Islet of Langerhans (tissue), 1 donor: ENCODE results near the gene NFYC.
"Not testable (repeated sequence)": the region's sequence is repeated elsewhere in the genome, so short reads cannot be mapped to it uniquely, and the experiment has no call there.

ENCODE experiments used
- FAIRE-seq: peaks from one replicate; lab custom pipeline; 2011; peaks lifted over from hg19 to GRCh38; lab: Jason Lieb, UNC

Gene NFYC

DNA sequence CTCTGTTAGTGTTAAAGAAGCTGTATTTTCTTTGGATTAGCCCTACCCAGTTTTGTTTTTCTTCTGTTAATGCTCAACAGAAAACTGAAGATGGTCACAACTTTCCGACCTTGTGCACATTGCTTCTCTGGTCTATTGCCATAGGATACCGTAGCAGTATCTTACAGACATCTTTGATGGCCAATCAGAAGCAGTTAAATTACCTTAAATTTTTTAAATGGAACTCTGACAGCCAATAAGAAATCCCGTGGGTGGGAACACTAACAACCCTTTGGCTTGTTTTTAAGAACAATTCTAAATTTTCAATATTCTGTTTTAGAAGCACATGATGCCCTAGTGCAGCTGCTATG, 17.2 kb downstream of the NFYC start:
- no peak for FAIRE-seq

DNA sequence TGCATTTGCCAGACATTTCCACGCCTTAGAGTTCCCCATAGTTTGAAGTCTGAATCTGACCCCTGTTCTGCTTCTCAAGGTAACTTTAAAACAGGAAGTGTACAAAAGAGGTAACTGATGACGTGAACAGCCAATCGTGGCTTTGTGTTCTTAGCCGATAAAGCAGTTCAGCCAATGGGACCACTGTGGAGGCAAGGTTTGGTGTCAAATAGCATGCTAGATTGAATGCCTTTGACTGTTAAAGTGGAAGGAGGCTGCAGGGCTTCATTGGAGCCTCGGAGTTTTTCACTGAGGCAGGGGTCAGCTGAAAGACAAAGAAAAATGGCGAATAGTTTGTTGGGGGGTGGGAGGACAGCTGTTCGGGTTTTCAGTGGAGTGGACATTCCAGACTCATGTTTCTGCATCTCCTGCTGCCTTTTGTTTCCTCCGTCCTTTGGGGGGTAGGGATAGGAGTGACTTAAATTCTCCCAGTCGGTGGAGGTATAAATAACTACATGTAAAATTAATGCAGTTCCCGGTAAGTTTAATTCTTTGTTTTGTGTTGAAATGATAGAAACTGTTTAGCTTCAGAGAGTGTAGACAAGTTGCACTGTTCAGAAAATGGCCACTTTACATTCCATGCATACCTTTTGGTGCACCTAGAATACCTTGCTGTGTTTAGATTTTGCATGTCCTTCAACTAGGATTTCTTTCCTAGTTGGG, 17.7 kb downstream of the NFYC start:
- FAIRE-seq = peak; percentile 93

DNA sequence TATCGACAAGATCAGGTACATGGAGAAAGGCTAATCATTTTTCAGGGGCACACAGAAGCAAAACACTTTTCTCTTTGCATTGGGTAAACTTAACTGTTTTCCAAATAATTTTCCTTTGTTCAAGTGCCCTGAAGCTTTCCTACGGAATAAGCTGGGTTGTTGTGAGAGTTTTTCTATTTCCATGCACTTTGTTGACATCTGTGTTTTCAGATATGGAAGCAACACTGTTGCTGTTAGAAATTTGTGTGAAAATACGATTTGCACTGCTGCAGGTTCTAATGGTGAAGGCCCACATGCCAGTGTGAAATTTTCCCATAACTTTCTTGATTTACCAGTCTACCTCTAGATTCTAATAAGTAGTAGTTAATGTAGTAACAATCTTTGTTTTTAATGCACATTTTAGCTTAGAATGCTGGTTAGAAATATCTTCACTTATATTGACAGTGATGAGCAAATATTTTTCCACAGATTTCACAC, 18.3 kb downstream of the NFYC start:
- FAIRE-seq = no peak

DNA sequence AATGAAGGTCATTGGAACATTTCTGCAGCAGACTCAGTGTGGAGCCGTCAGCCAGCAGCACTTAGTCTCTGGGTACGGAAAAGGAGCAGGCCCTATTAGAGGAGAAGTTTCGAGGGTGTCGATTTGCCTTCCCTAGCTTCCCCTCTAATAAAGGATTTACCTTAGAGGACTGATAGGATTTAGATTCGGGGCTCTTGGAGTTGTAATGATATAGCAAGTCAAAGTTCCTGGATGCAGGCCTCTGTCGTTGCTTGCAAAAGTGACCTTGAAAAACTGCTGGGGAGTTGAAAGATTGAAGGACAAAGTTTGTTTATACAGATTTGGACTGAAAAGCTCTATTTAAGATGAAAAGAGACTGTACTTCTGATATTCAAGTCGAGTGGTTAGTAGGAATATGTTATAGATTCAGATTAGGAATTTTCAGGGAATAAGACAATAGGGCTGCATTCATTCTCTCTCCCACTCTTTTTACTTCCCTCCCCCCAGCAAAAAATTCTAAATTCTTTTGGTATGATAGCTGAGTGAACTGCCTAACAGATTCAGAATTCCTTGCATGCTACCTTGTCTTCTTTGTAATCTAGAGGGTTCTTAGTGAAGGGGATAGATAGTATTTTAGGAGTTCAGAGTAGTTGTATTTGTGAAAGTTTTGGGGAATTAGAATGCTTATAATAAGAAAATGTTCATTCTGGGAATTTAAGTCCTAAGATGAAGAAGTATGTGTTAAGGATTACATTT, 19.2 kb downstream of the NFYC start:
- no peak for FAIRE-seq

DNA sequence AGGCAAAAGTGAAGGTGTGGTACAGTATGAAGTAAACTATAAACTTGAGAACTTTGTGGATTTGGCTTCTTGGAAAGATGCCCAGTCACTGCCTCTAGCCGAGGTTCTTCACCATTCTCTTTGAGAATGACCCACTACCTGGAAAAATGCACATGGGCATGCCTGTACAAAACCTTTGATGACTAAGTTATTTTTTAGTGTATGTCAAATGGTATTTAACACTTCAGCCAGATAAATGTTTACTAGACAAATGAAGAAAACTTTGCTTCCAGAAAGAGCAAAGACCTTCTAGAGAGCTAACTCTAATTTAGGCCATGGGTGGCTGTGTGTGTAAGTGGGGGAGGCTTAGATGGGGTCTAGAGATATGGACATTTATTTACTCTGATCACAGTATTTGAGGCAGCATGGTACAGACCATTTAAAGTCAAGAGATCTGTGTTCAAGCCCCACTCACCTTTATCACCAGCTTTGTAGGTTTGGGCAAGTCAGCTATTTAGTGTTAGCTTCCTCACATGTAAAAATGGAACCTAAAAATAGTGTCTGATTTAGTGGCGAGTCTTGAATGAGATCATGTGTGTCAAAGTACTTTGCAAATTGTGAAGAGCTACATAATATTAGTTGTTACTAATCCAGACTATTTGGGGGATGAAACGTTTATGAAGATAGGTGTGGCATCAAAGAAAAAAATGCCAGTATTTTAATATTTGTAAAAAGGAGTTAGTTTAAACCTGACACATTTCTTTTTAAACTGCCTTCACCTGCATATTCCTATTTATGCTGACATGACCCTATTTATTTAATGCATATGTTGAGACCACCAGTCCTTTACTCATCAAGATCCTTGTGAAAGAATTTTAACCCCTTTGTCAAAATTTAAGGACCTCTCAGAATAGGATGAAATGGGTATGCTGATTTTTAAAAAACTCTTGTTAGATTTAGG, 20.2 kb downstream of the NFYC start:
- FAIRE-seq = no peak

DNA sequence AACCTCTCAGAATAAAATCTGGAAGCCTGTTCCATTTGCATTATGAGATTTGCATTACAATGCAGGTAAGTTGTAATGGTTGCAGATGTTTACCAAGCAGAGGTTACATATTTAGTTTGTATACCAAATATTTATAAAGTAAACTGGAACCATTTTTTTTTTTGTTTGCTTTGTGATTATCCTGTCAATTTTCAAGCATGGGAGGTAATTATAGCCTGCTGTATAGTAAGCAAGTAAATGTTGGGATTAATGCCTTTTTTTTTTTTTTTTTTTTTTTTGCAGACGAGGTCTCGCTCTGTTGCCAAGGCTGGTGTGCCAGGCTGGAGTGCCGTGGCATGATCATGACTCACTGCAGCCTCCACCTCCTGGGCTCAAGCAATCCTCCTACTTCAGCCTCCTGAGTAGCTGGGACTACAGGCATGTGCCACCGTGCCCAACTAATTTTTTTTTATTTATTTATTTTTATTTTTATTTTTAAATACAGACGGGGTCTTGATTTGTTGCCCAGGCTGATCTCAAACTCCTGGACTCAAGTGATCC, 21.0 kb downstream of the NFYC start:
- no peak for FAIRE-seq

DNA sequence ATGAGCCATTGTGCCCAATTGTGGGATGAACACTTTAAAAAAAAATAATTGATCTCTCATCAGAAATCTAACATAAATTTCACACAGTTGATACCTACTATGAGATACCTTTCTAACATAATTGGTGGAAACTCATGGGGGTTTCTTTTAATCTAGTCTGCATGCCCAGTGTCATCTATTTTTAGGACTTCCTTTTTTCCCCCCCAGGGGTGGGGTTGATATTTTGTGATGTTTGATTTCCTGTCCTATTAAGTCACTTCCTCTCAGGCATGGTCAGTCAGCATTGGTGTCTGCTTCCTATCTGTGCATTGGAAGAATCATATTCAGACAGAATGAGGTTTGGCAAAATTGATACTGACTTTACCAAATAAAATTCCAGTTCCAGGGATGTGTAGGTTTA, 21.5 kb downstream of the NFYC start:
- no peak for FAIRE-seq

DNA sequence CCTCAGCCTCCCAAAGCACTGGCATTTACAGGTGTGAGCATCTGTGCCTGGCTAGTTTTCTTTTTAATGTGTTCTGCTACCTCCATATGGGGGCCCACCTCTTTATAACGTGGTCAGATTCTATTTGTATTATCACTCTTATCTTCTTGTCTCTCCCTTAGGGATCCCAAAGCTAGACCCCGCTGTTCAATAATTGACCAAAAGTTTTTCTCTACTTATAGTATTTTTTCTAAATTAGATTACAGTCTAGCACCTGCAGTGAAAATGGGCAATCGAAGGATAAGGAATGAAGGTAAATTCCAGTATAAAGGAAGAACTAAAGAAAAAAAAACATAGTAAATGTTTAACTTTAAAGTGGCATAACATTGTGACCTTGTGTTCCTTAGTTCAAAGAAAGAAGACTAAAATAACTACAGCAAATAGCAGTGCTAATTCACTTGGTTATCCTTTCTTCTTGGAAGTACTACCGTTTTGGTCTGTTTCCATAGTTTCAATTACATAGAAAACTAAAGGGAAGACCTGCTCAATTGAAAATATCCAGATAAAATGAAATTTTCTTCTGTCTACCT, 24.1 kb downstream of the NFYC start:
- no peak for FAIRE-seq

DNA sequence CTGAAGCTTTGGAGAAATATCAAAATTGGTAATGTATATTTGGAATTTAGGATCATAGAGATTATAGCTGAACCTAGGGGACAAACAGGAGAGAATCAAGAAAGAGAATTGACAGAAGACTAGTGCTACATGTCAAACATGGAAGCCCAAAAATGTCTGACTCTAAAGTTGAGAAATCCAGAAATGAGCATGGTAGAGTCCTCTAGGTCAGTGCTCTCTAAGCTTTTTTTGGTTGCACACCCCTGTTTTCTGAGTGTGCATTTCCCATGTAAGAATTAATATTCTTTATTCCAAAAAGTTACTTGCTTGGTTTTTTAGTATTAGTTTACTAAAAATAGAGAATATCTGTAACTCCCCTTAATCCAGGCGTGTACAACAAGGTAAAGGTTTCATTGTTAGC, 25.6 kb downstream of the NFYC start:
- FAIRE-seq = no peak

DNA sequence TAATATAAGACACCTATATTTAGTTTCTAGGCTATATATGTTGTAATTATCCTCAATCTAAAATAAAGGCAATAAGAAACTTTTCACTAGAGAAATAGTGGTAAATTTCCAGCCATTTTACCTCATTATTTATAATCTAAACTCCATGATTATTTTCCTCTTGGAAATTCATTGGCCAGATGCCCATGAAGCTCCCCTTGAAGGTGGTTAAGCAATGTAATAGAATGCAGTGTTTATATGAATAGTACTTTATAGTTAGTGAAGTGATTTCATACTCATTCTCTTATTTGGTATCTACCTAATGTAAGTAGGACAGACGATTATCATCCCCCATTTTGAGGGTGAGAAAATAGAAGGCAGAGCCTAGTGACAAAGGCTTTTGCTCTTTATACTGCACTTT, 26.5 kb downstream of the NFYC start:
- FAIRE-seq = no peak

DNA sequence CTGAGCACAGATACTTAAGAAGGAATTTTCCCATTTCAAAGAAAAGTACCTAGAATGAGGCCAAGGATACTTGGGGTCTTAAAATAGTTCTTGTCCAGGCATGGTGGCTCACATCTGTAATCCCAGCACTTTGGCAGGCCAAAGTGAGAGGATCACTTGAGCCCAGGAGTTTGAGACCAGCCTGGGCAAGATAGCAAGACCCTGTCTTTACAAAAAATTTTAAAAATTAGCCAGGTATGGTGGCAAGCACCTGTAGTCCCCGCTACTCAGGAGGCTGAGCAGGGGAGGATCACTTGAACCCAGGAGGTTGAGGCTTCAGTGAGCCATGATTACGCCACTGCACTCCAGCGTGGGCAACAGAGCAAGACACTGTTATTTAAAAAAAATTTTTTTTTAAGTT, 29.0 kb downstream of the NFYC start:
- no peak for FAIRE-seq

DNA sequence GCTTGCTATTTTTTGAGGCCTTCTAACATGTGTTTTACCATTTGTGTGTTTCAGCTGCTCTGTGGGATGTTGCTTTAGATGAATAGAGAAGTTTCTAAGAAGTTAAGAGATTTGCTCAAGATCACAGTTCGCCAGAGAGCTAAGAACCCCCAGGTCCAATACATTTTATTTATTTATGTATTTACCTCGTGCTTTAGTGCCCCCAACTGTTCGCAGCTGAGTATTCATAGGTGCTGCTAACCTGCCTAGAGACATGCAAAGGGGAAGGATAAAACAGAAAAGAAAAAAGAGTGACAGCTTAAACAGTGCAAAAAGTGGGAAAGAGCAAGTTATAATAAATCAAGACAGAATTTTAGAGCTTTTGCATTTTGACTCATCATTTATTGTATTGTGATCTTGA, 31.1 kb downstream of the NFYC start:
- no peak for FAIRE-seq

DNA sequence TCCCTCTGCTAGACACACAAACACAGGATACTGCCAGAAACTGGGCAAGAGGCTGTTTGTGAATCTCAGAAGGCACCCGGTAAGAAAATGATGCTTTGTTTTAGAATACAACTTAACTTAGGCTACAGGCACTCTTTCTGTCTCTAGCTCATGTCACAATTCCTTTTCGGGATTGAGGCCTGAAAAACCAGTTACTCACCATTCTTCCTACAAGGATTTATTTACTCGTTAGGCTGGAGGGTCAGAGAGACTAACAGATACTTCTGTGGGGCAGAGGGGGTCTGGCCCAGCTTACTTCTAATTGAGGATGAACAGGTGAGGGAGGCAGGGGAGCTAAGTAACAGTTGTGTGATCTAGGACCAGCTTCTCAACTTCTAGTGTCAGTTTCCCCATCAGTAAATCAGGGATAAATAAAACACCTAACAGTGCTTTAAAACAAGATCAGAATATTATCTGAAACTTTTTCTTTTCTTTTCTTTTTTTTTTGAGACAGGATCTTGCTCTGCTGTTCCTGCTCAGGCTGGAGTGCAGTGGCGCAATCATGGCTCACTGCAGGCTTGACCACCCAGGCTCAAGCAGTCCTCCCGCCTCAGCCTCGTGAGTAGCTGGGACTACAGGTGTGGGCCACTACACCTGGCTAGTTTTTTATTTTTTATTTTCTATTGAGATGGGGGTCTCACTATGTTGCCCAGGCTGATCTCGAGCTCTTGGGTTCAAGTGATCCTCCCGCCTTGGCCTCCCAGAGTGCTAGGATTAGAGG, 31.9 kb downstream of the NFYC start:
- FAIRE-seq = no peak

DNA sequence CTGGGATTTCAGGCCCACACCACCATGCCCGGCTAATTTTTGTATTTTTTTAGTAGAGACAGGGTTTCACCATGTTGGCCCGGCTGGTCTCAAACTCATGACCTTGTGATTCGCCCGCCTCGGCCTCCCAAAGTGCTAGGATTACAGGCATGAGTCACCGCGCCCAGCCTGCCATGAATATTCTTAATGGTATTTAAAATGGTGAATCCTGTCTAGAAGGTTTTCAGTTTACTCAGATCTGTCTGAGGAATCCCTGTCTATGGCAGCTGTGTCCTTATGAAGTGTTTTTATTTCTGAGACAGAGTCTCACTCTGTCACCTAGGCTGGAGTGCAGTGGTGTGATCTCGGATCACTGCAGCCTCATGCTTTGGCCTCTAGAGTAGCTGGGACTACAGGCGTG, 36.2 kb downstream of the NFYC start:
- not testable (repeated sequence) for FAIRE-seq

DNA sequence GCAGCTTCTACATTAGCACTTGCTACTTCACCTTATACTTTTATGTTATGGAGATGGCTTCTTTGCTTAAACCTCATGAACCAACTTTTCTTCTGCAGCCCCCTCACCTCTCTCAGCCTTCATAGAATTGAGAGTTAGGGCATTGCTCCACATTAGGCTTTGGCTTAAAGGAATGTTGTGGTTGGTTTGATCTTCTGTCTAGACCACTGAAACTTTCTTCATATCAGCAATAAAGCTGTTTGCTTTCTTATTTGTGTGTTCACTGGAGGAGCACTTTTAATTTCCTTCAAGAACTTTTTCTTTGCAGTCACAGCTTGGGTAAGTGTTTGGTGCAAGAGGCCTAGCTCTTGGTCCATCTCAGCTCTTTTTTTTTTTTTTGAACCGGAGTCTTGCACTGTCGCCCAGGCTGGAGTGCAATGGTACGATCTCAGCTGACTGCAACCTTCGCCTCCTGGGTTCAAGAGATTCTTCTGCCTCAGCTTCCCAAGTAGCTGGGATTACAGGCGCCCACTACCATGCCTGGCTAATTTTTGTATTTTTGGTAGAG, 37.9 kb downstream of the NFYC start:
- not testable (repeated sequence) for FAIRE-seq

DNA sequence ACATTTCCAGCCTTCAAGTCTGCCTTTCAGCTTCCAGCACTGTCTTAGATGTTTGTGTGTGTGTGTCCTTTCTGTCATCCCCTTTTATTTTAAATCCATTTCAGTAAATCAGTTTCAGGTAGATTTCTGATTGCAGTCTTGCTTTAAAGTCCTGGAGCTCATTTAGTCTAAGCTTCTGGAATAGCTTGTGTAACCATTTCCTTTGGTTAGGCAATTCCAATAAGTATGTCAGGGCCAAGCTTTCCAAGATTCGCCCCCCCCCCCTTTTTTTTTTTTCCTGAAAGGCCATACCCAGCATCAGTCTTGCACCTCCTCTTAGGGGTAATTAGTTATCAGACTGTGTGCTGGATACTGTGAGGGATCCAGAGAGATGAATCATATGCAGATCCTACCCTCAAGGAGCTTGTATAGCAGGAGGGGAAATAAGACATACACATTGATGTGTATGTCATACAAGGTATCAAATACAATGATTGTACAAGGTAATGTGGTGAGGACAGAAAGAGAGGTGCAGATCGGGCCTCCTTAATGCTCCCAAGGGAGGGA, 41.3 kb downstream of the NFYC start:
- FAIRE-seq = no peak

DNA sequence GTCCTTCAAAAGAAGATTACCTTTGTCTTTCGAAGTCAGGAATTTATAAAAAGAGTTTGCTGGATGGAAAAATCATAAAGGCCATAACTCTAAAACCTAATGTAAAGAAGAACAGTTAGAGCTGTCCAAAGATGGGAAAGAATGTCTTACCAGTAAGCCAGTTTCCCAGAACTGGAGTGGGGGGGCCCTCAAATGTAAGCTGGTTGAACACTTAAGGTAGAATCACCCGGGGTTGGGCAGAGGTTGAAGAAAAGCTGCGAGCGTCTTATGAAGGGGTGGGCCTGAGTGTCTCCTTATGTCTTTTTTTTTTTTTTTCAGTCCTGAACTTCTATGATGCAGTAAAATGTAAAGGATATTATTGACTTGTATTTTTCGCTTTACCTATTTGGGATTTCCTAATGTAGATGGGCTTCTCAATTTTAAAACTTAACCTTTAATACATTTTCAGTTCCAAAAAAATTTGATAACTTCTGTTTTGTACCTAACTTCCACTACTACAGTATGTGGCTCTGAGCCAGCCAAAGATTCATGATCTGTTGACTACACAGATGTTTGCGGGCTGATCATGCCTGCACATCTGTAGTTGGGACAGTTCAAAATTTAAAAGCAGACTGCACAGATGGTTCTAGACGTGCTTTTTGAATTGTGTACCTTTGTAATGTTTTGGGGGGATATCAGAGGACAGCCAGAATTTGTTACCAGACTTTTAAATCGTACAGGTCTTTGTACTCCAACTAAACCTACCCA, 43.6 kb downstream of the NFYC start:
- no peak for FAIRE-seq

DNA sequence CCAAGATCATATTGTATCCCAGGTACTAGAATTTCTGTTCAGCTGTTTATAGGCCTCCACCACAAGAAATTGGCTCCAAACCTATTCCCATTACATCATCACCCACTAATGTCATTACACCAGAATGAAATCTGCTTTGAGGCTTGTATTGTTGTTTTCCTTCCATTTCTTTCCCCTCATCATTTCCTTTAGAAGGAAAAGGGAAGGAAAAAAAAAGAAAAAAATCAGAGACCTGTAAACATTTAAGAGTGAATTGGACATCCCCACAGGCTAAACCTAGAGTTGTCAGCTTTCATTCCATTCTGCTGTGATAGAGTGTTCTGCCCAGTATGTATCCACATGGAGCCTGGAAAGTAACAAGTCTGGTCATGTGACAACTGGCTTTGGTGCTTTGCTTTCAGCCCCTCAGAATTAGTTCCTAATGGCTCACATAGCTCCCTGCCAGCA, 44.6 kb downstream of the NFYC start:
- no peak for FAIRE-seq

DNA sequence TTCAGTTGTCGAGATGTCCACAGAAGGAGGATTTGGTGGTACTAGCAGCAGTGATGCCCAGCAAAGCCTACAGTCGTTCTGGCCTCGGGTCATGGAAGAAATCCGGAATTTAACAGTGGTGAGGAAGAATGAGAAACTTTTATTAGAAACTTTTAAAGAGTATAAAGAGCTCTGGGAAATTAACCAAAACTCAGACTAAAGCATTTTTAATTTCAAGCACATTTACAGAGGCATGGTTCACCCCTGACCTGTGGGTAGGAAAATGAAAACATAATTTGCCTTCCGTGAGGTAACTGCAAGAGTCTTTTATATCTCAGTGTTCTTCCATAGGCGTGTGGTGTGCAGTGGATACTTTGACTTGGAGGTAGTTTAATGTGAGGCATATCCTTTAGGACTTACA, 47.3 kb downstream of the NFYC start:
- FAIRE-seq = no peak

DNA sequence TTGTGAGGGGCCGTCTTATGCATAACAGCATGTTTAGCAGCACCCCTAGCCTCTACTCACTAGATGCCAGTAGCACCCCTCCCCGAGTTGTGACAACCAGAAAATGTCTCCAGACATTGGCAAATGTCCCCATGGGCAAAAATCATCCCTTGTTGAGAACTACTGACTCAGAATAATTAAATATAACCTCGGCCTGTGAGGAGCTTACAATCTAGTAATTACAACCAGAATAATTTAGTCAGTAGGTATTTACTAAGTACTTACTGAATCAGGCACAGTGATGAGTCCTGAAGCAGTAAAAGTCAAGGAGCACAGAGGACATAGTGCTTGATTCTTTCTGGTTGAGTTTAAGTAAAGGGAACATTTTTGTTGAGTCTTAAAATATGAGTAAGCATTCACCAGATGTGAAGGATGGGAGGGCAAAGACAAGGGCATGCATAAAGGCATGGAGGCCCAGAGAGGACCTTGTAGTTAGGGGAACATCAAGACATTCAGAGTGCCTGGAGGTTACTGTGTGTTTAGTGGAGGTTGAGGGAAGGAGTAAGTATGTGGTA, 48.0 kb downstream of the NFYC start:
- no peak for FAIRE-seq
